GM21423 (cell line): ENCODE results near the gene GGT6.

ENCODE experiments used
- ATAC-seq: cut with Tn5 transposase; IDR thresholded peaks from one replicate; pipeline ENCODE4 v1.9.1; 2021; ENCODE audit warnings: mild to moderate bottlenecking, moderate library complexity; ENCODE audit not compliant: unreplicated experiment

The GGT6 gene

DNA sequence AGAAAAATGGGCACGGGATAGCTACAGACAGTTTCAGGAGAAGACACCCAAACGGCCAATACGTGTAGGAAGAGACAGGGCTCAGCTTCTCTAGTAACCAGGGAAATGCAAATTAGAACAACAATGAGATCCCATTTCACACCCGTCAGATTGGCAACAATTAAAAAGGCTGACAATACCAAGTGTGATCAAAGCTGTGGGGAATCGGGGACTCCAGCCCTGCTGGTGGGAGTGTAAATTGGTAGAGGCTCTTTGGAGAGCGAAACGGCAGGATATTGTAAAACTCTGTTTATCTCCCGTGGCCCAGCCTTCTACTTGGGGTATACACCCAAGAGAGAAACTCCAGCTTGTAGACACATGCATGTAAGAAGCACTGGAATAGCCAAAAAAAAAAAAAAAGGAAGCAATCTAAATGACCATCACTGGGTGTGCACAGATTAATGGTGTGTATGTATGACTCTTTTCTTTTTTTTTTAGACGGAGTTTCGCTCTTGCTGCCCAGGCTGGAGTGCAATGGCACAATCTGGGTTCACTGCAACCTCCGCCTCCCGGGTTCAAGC is 32.7 kb downstream of the GGT6 start:
- no peak for ATAC-seq

DNA sequence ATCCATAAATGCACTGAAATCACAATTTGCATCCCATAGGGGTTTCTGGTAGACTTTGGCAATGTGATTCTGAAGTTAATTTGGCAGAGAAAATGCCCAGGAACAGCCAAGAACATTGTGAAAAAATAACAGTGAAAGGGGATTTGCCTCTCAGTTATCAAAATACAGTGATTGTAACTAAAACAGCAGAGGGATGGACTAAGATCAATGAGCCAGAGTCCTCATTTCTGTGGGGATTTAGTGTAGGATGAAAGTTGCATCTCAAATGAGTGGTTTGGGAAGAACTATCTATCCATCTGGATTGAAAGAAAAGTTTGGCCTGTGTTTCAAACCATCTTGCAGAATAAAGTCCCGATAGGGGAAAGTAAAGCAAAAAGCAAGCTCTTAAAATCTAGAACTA is 33.2 kb downstream of the GGT6 start:
- ATAC-seq, result no peak

DNA sequence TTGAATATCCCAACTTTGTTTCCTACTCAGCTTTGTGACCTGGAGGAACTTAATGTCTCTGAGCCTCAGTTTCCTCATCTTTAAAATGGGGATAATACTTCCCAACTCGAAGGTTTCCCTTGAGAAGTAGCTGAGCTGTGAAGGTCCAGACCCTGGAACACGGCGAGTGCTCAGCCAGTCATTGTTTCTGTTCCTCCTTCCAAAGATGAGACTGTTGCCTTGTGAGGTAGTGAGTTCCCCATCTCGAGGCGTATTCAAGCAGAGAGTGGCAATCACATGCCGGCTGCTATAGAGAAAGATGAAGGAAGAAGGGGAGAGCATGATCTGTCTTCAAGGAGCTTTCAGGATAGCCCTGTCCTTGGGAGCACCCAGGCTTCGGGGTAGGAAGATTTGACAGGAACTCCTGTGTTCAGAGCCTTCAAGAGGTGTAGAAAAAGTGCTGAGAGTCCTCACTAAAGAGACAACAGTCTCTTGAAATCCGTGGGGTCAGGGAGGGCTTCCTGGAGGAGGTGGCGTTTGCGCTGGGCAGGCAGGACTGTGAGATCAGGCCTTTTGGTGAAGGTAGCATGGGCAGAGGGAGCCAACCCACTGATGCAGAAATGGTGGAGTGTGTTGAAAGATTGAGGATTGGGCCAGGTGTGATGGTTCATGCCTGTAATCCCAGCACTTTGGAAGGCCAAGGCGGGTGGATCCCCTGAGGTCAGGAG is 34.5 kb downstream of the GGT6 start:
- ATAC-seq, result no peak

DNA sequence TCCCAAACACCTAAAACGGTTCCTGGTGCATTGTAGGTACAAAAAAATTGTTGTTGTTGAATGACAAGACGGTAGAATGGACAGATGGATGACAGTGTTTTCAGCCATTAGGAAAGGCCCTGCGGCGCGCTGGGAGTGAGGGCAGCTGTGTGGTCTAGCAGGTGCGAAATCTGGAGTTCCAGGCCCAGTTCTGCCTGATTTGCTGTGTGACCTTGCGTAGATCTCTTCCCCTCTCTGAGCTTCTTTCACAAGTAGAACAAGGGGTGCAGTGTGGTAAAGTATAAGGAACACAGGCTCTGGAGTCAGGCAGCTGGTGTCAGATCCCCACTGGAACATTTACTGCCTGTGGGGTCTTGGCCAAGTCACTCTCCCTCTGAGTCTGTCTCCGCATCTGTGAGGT is 36.4 kb downstream of the GGT6 start:
- ATAC-seq, result no peak

DNA sequence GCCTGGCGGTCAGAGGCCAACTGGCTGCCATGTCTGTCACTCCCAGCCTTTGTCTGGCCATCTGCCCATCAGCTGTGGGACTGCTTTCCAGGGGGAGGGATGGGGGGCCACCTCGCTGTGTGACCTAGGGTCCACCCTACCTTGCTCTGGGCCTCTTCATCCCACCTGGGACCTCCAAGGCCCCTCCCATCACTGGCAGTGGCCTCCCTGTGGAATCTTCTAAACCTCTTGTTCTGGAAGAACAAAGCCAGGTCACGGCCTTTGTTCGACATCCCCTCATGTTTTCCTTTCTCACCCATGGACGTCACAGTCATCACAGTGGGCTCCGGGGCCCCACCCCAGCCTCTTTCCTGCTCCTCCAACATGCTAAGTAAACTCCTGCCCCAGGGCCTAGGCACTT is 37.7 kb downstream of the GGT6 start:
- ATAC-seq, result no peak

DNA sequence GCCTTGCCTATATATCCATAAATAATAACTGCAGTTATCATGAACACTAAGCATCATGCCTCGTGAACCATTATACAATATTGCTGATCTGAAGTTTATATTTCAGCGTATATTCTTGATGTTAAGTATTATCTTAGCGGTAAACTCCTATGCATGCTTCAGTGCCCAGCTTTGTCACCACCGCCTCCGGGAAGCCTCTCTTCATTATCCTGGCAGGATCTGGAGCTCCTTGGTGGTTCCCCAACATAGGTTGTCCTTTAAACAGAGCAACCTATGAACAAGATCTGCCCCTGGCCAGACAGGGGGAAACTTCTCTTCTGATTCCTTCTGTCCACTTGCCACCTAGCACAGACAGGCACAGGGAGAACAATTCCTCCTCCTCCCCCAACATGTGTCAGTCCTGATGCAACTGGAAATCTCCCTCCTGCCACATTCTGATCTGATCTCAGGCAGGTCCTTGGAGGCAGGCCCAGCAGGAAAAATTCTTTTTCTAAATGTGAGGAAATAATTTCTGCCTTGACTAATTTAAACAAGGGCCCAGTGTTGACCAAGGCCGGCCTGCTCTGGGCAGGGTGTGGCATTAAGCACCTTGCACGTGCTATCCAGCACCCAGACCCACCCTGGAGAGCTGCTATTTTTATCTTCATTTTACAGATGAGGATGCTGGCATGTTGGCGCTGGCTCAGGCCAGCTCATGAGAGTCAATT is 39.3 kb downstream of the GGT6 start:
- ATAC-seq, result no peak

DNA sequence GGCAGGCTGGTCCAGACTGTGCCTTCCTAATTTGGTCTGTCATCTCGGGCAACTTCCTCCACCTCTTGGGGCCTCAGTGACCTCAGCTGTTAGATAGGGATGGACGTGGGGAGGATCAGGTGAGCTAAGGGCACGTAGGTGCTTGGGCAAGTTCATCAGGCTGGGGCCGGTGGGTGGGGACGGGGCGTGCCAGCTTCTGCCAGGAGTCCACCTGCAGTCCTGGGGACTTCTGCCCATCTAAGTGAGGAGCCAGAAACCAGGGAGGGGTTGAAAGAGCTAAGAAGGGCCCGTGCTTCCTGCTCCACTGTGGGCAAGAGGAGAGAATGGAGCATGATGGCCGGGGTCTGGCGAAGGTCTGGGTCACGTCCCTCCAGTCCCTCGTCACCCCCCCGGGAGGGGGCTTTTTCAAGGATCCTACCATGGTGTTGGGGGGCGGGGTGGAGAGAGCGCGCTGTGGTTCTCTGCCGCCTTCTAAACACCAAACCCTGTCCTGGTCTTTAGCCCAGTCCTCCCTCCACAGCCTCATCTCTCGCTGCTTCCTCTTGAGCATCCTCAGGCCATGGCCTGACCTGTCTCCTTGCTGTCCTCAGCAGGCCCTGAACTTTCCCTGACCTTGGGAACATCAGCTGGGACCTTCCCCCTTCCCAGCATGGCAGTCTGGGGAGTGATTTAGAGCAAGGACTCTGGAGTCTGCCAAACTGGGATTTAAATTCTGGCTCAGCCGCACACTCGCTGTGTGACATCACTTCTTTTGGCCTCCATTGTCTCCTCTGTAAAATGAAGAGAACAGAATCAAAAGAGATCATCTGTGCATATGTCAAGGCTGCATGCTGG is 40.1 kb downstream of the GGT6 start:
- ATAC-seq, result no peak

DNA sequence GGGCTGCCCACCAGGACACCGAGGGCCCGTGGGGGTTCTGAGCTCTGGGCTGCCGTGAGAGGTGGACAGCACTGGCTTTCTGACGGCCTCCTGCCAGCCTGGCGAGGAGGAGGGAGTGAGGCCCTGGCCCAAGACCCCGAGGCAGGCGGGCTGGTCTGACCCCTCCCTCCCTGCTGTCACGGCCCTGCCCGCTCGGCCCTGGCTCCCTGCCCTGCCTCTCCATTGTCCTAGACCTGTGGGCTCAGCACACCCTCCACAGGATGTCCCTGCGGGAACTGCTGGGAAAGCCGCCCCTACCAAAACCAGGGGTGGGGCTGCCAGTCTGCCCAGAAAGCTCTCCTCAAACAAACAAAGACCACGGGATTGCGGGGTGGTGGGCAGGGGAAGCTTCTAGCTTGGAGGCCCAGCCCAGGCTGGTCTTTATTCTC is 41.0 kb downstream of the GGT6 start:
- no peak for ATAC-seq

DNA sequence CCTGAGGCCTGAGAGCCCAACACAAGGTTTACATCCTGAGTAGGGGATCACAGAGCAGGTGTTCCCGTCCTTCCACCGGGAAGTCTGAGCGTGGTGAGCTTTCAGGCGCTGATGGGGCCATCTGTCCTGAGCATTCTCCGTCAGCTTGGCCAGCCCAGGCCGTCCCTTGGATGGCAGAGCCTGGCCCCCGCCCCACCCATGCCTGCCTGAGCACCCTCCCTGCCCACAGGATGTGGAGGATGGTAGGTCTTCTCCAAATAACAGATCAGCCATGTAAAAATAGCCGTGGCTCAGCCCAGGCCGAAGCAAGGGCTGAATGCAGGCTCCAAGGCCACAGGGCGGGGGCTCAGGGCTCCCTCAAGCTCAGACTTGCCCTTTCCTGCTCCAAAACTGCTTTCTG is 41.5 kb downstream of the GGT6 start:
- ATAC-seq, result no peak

DNA sequence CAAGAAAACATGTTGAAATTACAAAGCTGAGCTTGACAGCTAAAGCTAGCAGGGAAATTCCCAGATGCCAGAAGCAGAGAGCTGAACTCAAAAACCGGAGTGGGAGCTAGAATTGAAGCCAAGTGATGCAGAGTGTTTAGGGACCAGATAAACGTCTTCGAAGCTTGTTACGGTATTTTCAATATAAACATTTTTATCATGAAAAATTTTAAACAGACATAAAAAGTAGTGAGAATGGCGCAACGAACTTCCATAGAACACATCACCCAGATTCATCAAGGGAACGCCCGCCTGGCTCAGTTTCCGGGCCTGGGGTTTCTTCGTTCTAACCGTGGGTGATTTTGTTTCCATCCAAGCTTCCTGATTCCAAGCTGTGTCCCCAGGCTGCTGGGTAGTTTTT is 43.6 kb downstream of the GGT6 start:
- no peak for ATAC-seq

DNA sequence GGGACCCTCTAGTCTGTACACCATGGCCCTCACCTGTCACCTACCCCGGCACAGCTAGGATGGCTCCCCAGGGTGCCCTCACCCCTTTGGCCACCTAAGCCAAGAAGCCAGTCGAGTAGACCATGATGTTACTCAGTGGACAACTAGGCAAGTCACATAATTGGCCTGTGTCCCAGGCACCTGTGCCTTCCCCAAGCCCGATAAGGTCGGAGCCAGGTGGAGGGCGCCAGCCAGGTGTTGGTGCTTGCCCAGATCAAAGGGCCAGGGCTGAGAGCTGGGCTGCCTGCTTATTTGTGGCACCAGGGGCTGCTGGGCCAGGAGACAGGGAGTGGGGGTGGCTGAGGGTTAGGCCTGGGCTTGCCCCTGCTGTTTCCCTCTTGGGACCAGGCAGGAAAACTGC is 44.9 kb downstream of the GGT6 start:
- ATAC-seq, result no peak

DNA sequence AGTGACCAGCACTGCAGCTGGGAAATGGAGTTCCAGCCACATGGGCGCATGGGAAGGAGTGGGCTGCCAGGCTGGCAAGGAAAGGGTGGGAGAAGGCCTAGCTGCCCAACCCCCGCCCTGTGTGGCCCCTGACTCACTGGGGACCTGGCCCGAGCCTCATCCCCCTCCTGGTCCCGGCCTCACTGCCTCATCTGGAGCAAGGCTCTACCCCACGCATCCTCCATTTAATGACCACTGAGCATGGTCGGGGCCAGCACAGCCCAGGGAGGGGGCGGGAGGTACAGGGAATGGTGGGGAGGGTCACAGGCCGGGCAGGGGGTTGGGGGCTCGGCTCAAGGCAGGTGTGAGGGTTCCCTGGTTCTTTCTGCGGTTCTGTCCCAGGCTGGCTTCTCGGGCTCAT is 45.6 kb downstream of the GGT6 start:
- ATAC-seq, result no peak

DNA sequence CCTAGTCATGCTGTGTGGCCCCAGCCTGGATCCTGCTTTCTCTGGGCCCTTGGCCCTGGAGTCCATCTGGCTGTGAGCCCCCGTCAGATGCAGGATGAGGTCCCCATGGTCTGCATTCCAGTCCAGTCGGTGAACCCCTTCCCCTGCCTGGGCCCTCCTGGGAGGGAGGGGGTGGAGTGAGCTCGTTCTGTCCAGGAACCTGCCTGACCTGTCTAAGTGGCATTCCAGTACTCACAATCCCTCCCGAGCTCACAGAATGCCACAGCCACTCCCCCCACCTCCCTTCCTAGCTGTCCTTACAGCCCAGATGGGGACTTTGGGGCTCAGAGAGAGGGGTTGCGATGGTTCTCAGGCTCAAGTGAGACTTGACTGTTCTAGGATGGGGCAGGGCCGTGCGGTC is 46.2 kb downstream of the GGT6 start:
- ATAC-seq, result no peak

DNA sequence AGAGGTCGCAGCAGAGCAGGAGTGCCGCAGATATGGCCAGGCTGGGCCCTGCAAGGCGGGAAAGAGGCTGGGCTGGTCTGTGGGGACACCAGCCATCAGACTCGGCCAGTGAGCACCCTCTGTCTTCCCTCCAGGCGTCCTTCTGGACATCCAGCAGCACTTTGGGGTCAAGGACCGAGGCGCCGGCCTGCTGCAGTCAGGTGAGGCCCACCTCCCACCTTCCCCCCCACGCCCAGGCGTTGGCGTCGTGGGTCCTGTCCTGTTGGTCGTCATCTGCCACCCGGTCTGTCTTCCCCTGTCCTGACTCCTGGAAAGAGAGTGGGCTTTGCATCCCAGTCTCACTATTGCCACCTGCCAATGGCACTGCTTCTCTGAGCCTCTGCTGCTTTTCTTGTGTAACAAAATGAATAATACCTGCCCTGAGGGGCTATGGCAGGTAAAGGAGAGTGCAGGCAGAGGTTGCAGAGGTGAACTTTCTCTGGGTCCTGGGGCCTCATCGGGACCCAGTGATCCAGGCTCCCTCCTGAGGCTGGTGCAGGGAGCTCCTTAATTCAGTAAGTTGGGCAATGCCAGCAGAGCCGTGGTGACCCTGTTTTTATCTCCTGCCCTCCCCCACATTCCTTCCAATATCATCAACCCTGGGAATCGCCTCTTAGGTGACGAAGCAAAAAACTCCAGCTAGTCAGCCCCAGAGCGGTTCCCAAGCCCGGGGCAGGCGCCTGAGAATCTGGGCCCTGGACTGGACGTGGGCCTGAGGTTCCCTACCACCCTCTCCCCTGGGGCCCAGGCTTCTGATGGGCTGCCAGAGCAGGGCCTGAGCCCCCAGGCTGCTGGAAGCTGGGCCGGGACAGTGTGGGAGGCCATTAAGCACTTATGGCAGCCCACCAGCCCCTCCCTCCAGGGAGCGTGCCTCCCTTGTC is 47.0 kb downstream of the GGT6 start:
- ATAC-seq, result no peak

DNA sequence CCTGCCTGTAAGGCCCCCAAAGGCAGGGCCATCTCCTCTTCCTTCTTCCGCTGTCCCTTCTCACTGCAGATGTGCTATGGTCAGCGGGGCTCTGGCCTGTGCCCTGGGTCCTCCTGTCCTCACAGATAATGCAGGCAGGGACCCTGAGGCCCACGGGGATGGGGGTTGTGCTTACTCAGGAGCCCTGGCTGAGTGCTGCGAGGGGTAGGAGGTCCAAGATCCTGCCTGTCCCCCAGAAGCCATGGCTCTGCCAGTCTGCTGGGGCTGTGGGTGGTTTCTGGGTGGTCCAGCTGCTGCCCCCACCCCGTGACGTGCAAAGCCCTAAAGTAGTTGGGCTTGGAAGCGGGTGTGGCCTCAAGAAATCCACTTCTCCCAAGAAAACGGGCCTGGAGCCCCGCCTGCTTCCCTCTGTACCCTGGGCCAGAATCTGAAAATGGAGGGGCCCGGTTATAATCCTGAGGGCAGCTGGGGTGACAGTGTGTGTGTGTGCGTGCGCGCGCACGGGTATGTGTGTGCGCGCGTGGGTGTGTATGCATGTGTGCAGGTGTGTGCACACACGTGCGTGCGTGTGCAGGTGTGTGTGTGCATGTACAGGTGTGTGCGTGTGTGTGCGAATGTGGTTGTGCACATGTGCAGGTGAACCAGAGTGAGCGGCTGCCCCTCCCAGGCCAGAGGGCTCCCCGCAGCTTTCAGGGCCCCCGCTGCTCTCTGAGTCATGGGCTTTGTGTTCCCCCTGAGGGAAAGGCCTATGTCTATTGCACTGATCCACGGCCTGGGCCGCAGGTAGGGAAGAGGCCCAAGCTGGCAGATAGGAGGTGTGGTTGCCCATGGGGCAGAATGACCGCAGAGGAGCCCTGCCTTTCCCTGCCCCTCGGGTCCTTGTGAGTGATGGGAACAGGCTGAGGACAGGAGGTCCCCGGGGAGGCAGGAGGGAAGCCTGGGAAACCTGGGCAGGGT is 47.9 kb downstream of the GGT6 start:
- no peak for ATAC-seq

DNA sequence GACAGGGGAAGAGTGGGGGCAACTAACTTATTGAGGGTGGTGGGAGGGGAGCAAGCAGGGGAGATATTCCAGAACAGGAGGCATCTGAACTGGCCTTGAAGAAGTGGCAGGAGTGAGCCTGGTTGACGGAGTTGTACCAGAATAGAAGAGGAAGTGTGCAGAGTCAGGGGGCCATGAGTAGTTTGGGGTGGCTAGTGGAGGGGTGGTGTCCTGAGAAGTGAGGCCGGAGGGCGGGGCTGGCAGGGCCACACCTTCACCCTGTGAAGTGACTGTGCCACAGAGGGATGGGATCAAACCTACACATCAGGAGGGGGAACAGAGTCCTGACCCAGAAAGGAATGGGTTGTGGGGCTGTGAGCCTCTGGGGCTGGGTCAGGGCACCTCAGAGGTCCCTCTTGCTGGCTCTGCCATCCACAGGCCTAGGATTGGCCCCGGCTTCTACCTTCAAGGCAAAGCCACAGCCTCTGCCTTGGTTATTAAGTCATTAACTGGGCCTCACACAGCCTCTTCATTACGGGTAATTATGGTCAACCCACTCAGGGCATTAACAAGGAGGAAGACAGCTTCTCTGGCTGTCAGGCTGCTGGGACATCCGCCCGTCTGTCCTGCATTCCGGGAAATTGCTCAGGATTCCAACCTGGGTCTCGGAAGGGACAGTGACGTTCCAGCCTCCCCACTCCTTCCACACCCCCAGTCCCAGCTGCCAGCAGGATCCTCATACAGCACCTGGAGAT is 49.0 kb downstream of the GGT6 start:
- no peak for ATAC-seq

DNA sequence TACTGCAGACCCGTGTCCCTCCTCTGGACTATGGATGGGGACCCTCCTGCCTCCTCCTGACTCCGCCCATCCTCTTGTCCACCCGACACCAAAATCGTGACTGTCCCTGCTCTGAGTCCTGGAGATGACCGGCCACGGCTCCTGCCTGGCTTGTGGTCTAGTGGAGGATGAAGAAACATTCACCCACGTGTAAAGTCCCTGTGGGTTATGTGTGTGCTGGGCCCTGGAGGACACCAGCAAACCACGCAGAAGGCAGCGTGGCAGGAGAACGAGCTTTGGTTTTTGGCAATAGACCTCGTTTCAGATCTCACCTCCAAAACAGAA is 49.8 kb downstream of the GGT6 start:
- ATAC-seq, result no peak

DNA sequence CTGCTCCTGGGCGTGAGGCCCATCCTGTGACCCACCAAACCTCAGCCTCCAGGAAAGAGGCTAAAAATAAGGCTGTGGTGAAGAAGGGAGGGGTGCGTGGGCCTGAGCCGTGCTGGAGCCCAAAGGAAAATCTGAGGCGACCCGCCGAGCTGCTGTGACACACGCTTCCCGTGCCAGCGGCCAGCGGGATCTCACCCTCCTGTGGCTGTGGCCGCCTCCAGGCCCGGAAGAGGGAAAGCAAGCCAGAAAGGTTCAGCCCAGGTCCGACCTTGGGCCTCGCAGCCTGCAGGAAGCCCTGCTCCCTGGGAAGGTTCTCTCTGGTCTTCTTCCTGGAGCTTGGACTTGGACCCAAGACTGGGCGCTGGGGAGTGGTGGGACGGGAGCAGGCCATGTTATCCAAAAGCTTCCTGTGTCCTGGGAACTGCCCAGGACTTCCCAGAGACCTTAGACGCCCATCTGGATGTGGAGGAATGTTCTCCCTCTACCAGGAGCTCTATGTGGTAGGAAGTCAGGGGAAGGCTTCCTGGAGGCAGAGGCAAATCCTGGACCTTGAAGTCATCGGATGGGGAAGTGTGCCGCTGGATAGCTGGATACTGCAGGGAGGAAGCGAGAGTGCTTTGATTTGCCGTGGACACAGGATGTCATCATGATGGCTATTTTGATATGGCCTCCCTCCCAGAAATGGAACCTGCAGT is 50.3 kb downstream of the GGT6 start:
- ATAC-seq, result no peak
